IPS DF 4.7 (cell line): Measurements from ENCODE around the gene PRR12.

ENCODE experiments used
- DNase-seq: peaks from one replicate; pipeline ENCODE4 v3.0.0-alpha.2; 2013; ENCODE audit warnings: low spot score; ENCODE audit errors: extremely low read depth

PRR12 gene

GRCh38 chr19:49662011-49662410 is 71.0 kb downstream of the PRR12 start:
- no peak for DNase-seq

- DNase-seq: no peak
These were observed 72.2 kb downstream of the PRR12 start for GRCh38 chr19:49663224-49663623.

- no peak for DNase-seq
These were observed 73.4 kb downstream of the PRR12 start for GRCh38 chr19:49664171-49665035.

- DNase-seq: no peak
These were observed 74.0 kb downstream of the PRR12 start for GRCh38 chr19:49665036-49665350.

GRCh38 chr19:49665351-49666119 is 74.6 kb downstream of the PRR12 start, which contains the start of the genes BCL2L12 and IRF3:
Gene BCL2L12 (plus strand): TSS chr19:49665933. CDS start chr19:49666693, 760 bp downstream.
Gene IRF3 (minus strand): TSS chr19:49665857. CDS start chr19:49664838, 1,019 bp downstream.
- no peak for DNase-seq

GRCh38 chr19:49666120-49666444 is 75.1 kb downstream of the PRR12 start:
- no peak for DNase-seq

- no peak for DNase-seq
These were observed 76.5 kb downstream of the PRR12 start for GRCh38 chr19:49667473-49667872.

GRCh38 chr19:49669516-49669915 is 78.5 kb downstream of the PRR12 start:
- no peak for DNase-seq

GRCh38 chr19:49672131-49672919 is 81.3 kb downstream of the PRR12 start:
- no peak for DNase-seq
